GM23248 (cell line): ENCODE measurements around the gene THAP3. TPM values are rescaled to one million over a fixed set of nuclear protein-coding genes. Genes with fewer than 3 reads are reported as not detected.
A peak's percentile ranks its signal among the peaks of the same experiment; 100 is the strongest.
"Not testable (repeated sequence)": the region's sequence is repeated elsewhere in the genome, so short reads cannot be mapped to it uniquely, and the experiment has no call there.

Source experiments
- DNase-seq: peaks from one replicate; pipeline ENCODE4 v3.0.0-alpha.2; 2015
- H2AFZ ChIP-seq: fragments of 200-600 bp; sonication (generic); 2 replicates; pipeline ENCODE4 v1.6.1; 2016; ENCODE audit warnings: antibody characterized with exemption
- H3F3A ChIP-seq: fragments of 200-600 bp; sonication (generic); 2 replicates; pipeline ENCODE4 v1.6.1; 2016; ENCODE audit warnings: mild to moderate bottlenecking, antibody characterized with exemption, mixed run types; ENCODE audit not compliant: insufficient read depth
- H3K27ac ChIP-seq: fragments of 200-600 bp; sonication (generic); 2 replicates; pipeline ENCODE4 v1.5.1; 2016; ENCODE audit warnings: mild to moderate bottlenecking
- H3K27me3 ChIP-seq: fragments of 200-600 bp; sonication (generic); replicated peaks from 2 replicates; pipeline ENCODE4 v1.6.1; 2016; ENCODE audit warnings: mild to moderate bottlenecking; ENCODE audit not compliant: insufficient read depth
- H3K36me3 ChIP-seq: fragments of 200-600 bp; sonication (generic); 2 replicates; pipeline ENCODE4 v1.6.1; 2016; ENCODE audit warnings: low read depth, mild to moderate bottlenecking
- H3K4me1 ChIP-seq: fragments of 200-600 bp; sonication (generic); 2 replicates; pipeline ENCODE4 v1.6.1; 2016; ENCODE audit warnings: mild to moderate bottlenecking; ENCODE audit not compliant: insufficient read depth
- H3K4me2 ChIP-seq: fragments of 200-600 bp; sonication (generic); one replicate; pipeline ENCODE4 v1.6.1; 2016; ENCODE audit warnings: mild to moderate bottlenecking; ENCODE audit not compliant: unreplicated experiment
- H3K4me3 ChIP-seq: fragments of 200-600 bp; sonication (generic); 2 replicates; pipeline ENCODE4 v1.5.1; 2016; ENCODE audit warnings: mild to moderate bottlenecking
- H3K79me2 ChIP-seq: fragments of 200-600 bp; sonication (generic); 2 replicates; pipeline ENCODE4 v1.6.1; 2016; ENCODE audit warnings: mild to moderate bottlenecking; ENCODE audit not compliant: insufficient read depth
- H3K9ac ChIP-seq: fragments of 200-600 bp; sonication (generic); 2 replicates; pipeline ENCODE4 v1.6.1; 2016; ENCODE audit warnings: mild to moderate bottlenecking
- H3K9me2 ChIP-seq: fragments of 200-600 bp; sonication (generic); 2 replicates; pipeline ENCODE4 v1.6.1; 2016; ENCODE audit warnings: mixed run types, mild to moderate bottlenecking, moderate library complexity; ENCODE audit not compliant: insufficient read depth
- H3K9me3 ChIP-seq: fragments of 200-600 bp; sonication (generic); one replicate; pipeline ENCODE4 v1.6.1; 2017; ENCODE audit warnings: low read depth
- H4K20me1 ChIP-seq: fragments of 200-600 bp; sonication (generic); 2 replicates; pipeline ENCODE4 v1.6.0; 2016; ENCODE audit not compliant: insufficient read depth
- EZH2 ChIP-seq: fragments of 200-600 bp; sonication (generic); IDR thresholded peaks from 2 replicates; pipeline ENCODE4 v1.6.1; 2018; ENCODE audit warnings: antibody characterized with exemption, mild to moderate bottlenecking; ENCODE audit not compliant: insufficient read depth, poor library complexity, severe bottlenecking
- EZH2phosphoT487 ChIP-seq: fragments of 200-600 bp; sonication (generic); IDR thresholded peaks from 2 replicates; pipeline ENCODE4 v1.6.1; 2018; ENCODE audit warnings: antibody characterized with exemption, moderate library complexity, mild to moderate bottlenecking, low read depth; ENCODE audit not compliant: insufficient read depth
- WGBS, 2 experiments: methylation state at CpG; one replicate each; pipeline ENCODE4 v1.1.6; 2015 to 2017; ENCODE audit warnings: low lambda C conversion rate in 2 of 2, low coverage in 1 of 2; ENCODE audit errors: missing lambda C conversion rate in 2 of 2; 5-methylcytosine and 5-hydroxymethylcytosine counted together
- in situ Hi-C: fragments of 300-500 bp; cut with MboI; formaldehyde crosslinking; loops from 2 replicates; pipeline ENCODE4 v1.15.0; 2020
- polyA plus RNA-seq: library from polyadenylated mRNA; unstranded; fragments of >200 nt; fragmentation: Nextera tagmentation; extraction: Ambion mirVana; gene quantifications from 2 replicates; pipeline ENCODE4 v1.2.1, GENCODE V29; 2016
- total RNA-seq: library from RNA; depleted of rRNA; stranded (reverse); fragments of >200 nt; shearing (Covaris generic); gene quantifications from 2 replicates; pipeline ENCODE4 v1.2.3, GENCODE V29; 2014

THAP3 gene
- total and polyA plus RNA-seq, 2 experiments from 2014 or later, result 14.5 to 19.0 TPM

- H3K9me2 ChIP-seq, result no peaks in the 10 kb centered on the region
- WGBS, 2 experiments, result 84 to 91% methylated on average over 5 to 6 of the region's 6 CpGs
Measured at GRCh38 chr1:6597777-6598131, 26.9 kb upstream of the THAP3 start.

GRCh38 chr1:6599141-6599975, 25.3 kb upstream of the THAP3 start:
- Histone ChIP-seq H3K36me3 (peaks cover 22% of the 10 kb centered on the region), H2AFZ (no peak overlapping the region), H3K4me2 (peak overlapping the region; percentile 86), H3F3A (peaks cover 21% of the 10 kb centered on the region), H3K9me2 (no peaks in the 10 kb centered on the region), H3K9ac (peak overlapping the region; percentile 97), H3K4me1 (peaks cover 17% of the 10 kb centered on the region), H3K27me3 (no peaks in the 10 kb centered on the region), H3K27ac (peak overlapping the region; percentile 99), H3K4me3 (peak overlapping the region; percentile 87), H4K20me1 (no peaks in the 10 kb centered on the region; the same call in 1 of the 2 replicates), H3K9me3 (no peaks in the 10 kb centered on the region), H3K79me2 (peaks cover 78% of the 10 kb centered on the region)
- WGBS, 2 experiments, result 75 to 79% methylated on average over 29 to 31 of the region's 31 CpGs
- in situ Hi-C loops, result no loop called here
- TF ChIP-seq EZH2phosphoT487 (no peak), EZH2 (no peak)
- peak; percentile 48 for DNase-seq

More at GRCh38 chr1:6597777-6598131, 26.9 kb upstream of the THAP3 start:
- H3K27ac ChIP-seq, result no peak overlapping the region
- H3K9ac ChIP-seq, result no peak overlapping the region
- no peak overlapping the region for H3K4me2 ChIP-seq
- H3K4me3 ChIP-seq, result no peak overlapping the region
- H3K9me3 ChIP-seq, result no peaks in the 10 kb centered on the region
- H2AFZ ChIP-seq, result no peak overlapping the region
- peaks cover 8% of the 10 kb centered on the region for H3F3A ChIP-seq
- H3K79me2 ChIP-seq, result peaks cover 94% of the 10 kb centered on the region
- peaks cover 4% of the 10 kb centered on the region; the same call in 1 of the 2 replicates for H3K4me1 ChIP-seq
- H3K27me3 ChIP-seq, result no peaks in the 10 kb centered on the region
- H4K20me1 ChIP-seq, result no peaks in the 10 kb centered on the region; the same call in 1 of the 2 replicates
- DNase-seq, result no peak
- H3K36me3 ChIP-seq, result peaks cover 33% of the 10 kb centered on the region
- no peak for TF ChIP-seq EZH2
- TF ChIP-seq EZH2phosphoT487, result no peak
- in situ Hi-C loops, result no loop called here

GRCh38 chr1:6599991-6600390, 24.7 kb upstream of the THAP3 start:
- Histone ChIP-seq H3K36me3 (peaks cover 16% of the 10 kb centered on the region), H3F3A (peaks cover 28% of the 10 kb centered on the region), H3K4me1 (peaks cover 24% of the 10 kb centered on the region), H3K4me2 (peak overlapping the region; percentile 86), H3K79me2 (peaks cover 72% of the 10 kb centered on the region), H3K4me3 (peak overlapping the region; percentile 87), H3K9ac (peak overlapping the region; percentile 97), H3K27ac (peak overlapping the region; percentile 99)
- H3K9me2 ChIP-seq, H4K20me1 ChIP-seq, DNase-seq, H3K9me3 ChIP-seq, H2AFZ ChIP-seq, H3K27me3 ChIP-seq, in situ Hi-C loops: not testable (repeated sequence)
- WGBS, 2 experiments, result 36 to 46% methylated on average over 8 of the region's 8 CpGs

GRCh38 chr1:6600410-6601048, 24.1 kb upstream of the THAP3 start:
- peaks cover 33% of the 10 kb centered on the region for H3F3A ChIP-seq
- WGBS, 2 experiments, result 12 to 13% methylated on average over 10 of the region's 10 CpGs
- H4K20me1 ChIP-seq, result no peaks in the 10 kb centered on the region; the same call in 1 of the 2 replicates
- H3K79me2 ChIP-seq, result peaks cover 70% of the 10 kb centered on the region
- H3K9ac ChIP-seq, result peak overlapping the region; percentile 97
- H3K36me3 ChIP-seq, result peaks cover 15% of the 10 kb centered on the region
- H3K9me2 ChIP-seq, result no peaks in the 10 kb centered on the region
- H2AFZ ChIP-seq, result no peak overlapping the region
- H3K9me3 ChIP-seq, result no peaks in the 10 kb centered on the region
- H3K27ac ChIP-seq, result peak overlapping the region; percentile 99
- in situ Hi-C loops, result no loop called here
- H3K4me2 ChIP-seq, result peak overlapping the region; percentile 86
- no peaks in the 10 kb centered on the region for H3K27me3 ChIP-seq
- peak overlapping the region; percentile 87 for H3K4me3 ChIP-seq
- no peak for TF ChIP-seq EZH2phosphoT487
- TF ChIP-seq EZH2, result no peak
- peak; percentile 58 for DNase-seq
- H3K4me1 ChIP-seq, result peaks cover 25% of the 10 kb centered on the region
